Trophoblast cell (in vitro differentiated cells and primary cell): ENCODE results near the gene LCA5L.

Source experiments
- DNase-seq, 2 donors: peaks; one replicate each; pipeline ENCODE4 v3.0.0-alpha.2; 2016
- H2AFZ ChIP-seq: 2 replicates; pipeline ENCODE4 v1.6.1; 2013; ENCODE audit warnings: low read length, moderate library complexity, mild to moderate bottlenecking; ENCODE audit not compliant: insufficient read depth, poor library complexity
- H2AK5ac ChIP-seq: 2 replicates; pipeline ENCODE4 v1.6.1; 2013; ENCODE audit warnings: mild to moderate bottlenecking, low read length
- H2BK120ac ChIP-seq: 2 replicates; pipeline ENCODE4 v1.6.1; 2013; ENCODE audit warnings: low read length, mild to moderate bottlenecking, moderate library complexity; ENCODE audit not compliant: insufficient read depth, poor library complexity
- H2BK12ac ChIP-seq: 2 replicates; pipeline ENCODE4 v1.6.1; 2013; ENCODE audit warnings: mild to moderate bottlenecking, low read length, moderate library complexity
- H2BK5ac ChIP-seq: 2 replicates; pipeline ENCODE4 v1.6.1; 2013; ENCODE audit warnings: low read length, low read depth, moderate library complexity, mild to moderate bottlenecking; ENCODE audit not compliant: poor library complexity
- H3K14ac ChIP-seq: 2 replicates; pipeline ENCODE4 v1.6.1; 2013; ENCODE audit warnings: mild to moderate bottlenecking, low read length
- H3K18ac ChIP-seq: 2 replicates; pipeline ENCODE4 v1.6.1; 2013; ENCODE audit warnings: mild to moderate bottlenecking, low read length
- H3K23ac ChIP-seq: 2 replicates; pipeline ENCODE4 v1.6.1; 2013; ENCODE audit warnings: low read length
- H3K27ac ChIP-seq: 2 replicates; pipeline ENCODE4 v1.5.1; 2013; ENCODE audit warnings: low read depth, mild to moderate bottlenecking, inconsistent platforms, low read length, moderate library complexity
- H3K27me3 ChIP-seq: 2 replicates; pipeline ENCODE4 v1.6.1; 2013; ENCODE audit warnings: inconsistent platforms, mild to moderate bottlenecking, low read length, moderate library complexity; ENCODE audit not compliant: insufficient read depth
- H3K36me3 ChIP-seq, 2 experiments: 1 replicate in 1 of 2; 2 replicates in 1 of 2; pipeline ENCODE4 v1.6.1; 2013; ENCODE audit warnings: low read length in 2 of 2, mild to moderate bottlenecking in 2 of 2, moderate library complexity in 1 of 2; ENCODE audit not compliant: insufficient read depth in 2 of 2, control insufficient read depth in 1 of 2
- H3K4ac ChIP-seq: 2 replicates; pipeline ENCODE4 v1.6.1; 2013; ENCODE audit warnings: low read depth, mild to moderate bottlenecking, low read length, moderate library complexity
- H3K4me1 ChIP-seq, 2 experiments: 1 replicate in 1 of 2; 2 replicates in 1 of 2; pipeline ENCODE4 v1.6.1; 2013; ENCODE audit warnings: low read length in 2 of 2, mild to moderate bottlenecking in 2 of 2, moderate library complexity in 1 of 2; ENCODE audit not compliant: insufficient read depth in 2 of 2, control insufficient read depth in 1 of 2
- H3K4me2 ChIP-seq: 2 replicates; pipeline ENCODE4 v1.6.1; 2013; ENCODE audit warnings: inconsistent platforms, mild to moderate bottlenecking, low read length, moderate library complexity
- H3K4me3 ChIP-seq: 2 replicates; pipeline ENCODE4 v1.5.1; 2013; ENCODE audit warnings: mild to moderate bottlenecking, low read depth, low read length, inconsistent platforms
- H3K79me1 ChIP-seq: one replicate; pipeline ENCODE4 v1.6.1; 2013; ENCODE audit warnings: low read length
- H3K79me2 ChIP-seq: 2 replicates; pipeline ENCODE4 v1.6.1; 2013; ENCODE audit warnings: low read length, mild to moderate bottlenecking; ENCODE audit not compliant: control insufficient read depth, insufficient read depth, poor library complexity
- H3K9ac ChIP-seq: 2 replicates; pipeline ENCODE4 v1.6.1; 2013; ENCODE audit warnings: mild to moderate bottlenecking, low read length
- H3K9me3 ChIP-seq: 2 replicates; pipeline ENCODE4 v1.6.1; 2013; ENCODE audit warnings: low read depth, mild to moderate bottlenecking, control low read depth, inconsistent platforms, low read length; ENCODE audit not compliant: insufficient read depth
- H4K12ac ChIP-seq: 2 replicates; pipeline ENCODE4 v1.6.1; 2013; ENCODE audit warnings: low read depth, mild to moderate bottlenecking, low read length, moderate library complexity
- H4K8ac ChIP-seq: 2 replicates; pipeline ENCODE4 v1.6.1; 2013; ENCODE audit warnings: low read depth, mild to moderate bottlenecking, low read length, moderate library complexity
- H4K91ac ChIP-seq: one replicate; pipeline ENCODE4 v1.6.1; 2013; ENCODE audit warnings: low read depth, mild to moderate bottlenecking, low read length, moderate library complexity
- WGBS: extraction: QIAGEN DNeasy Blood & Tissue Kit; methylation state at CpG from one replicate; pipeline ENCODE4 v1.1.7; 2013; ENCODE audit warnings: missing lambda C conversion rate; ENCODE audit not compliant: insufficient read length, insufficient coverage; ENCODE audit errors: extremely low coverage; 5-methylcytosine and 5-hydroxymethylcytosine counted together

The LCA5L gene

GRCh38 chr21:39406065-39406464, 39.5 kb downstream of the LCA5L start:
- Histone ChIP-seq H3K9me3 (no peaks in the 10 kb centered on the region), H2AK5ac (no peak overlapping the region), H2BK12ac (no peak overlapping the region), H2AFZ (no peak overlapping the region), H3K9ac (no peak overlapping the region), H3K79me2 (no peaks in the 10 kb centered on the region), H3K27ac (no peak overlapping the region), H4K8ac (no peak overlapping the region), H3K18ac (no peak overlapping the region), H3K27me3 (no peaks in the 10 kb centered on the region), H4K91ac (no peak overlapping the region), H3K23ac (no peak overlapping the region), H3K14ac (no peak overlapping the region), H4K12ac (no peak overlapping the region), H3K4me2 (no peak overlapping the region), H3K4me1 (no peaks in the 10 kb centered on the region), H3K4me3 (no peak overlapping the region), H3K79me1 (no peaks in the 10 kb centered on the region), H3K4ac (no peak overlapping the region), H3K36me3 (peaks cover 1 to 2% of the 10 kb centered on the region in 2 experiments), H2BK5ac (no peak overlapping the region), H2BK120ac (no peak overlapping the region)
- no peak for DNase-seq
- no CpG with 5 or more reads among the region's 2 CpGs for WGBS

DNA sequence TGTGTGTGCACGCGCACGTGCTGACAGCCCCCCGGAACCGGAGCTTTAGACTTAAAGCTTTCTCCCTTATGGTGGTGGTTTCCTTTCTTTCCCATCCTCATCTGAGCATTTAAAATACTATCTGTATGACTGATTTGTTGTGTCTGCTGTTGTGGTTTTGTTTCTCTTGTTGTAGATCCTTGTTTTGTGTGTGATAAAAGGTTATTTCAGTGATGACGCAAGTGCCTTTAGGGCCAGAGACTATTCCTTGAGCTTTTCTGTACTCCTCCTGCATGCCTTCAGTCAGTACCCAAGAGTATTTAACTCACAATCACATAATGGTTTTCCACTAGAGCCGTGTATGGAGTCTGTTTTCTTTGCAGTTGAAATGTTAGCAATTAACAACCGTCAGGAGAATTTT, 45.4 kb downstream of the LCA5L start:
- H2AFZ ChIP-seq = no peak overlapping the region
- WGBS = no CpG with 5 or more reads among the region's 8 CpGs
- no peak overlapping the region for H2AK5ac ChIP-seq
- H3K9ac ChIP-seq = no peak overlapping the region
- no peak overlapping the region for H4K8ac ChIP-seq
- no peaks in the 10 kb centered on the region for H3K79me2 ChIP-seq
- no peak overlapping the region for H3K4me3 ChIP-seq
- H3K79me1 ChIP-seq = no peaks in the 10 kb centered on the region
- H4K12ac ChIP-seq = no peak overlapping the region
- no peak overlapping the region for H2BK12ac ChIP-seq
- no peak overlapping the region for H3K14ac ChIP-seq
- no peak overlapping the region for H4K91ac ChIP-seq
- no peak overlapping the region for H2BK5ac ChIP-seq
- H3K4me1 ChIP-seq = peaks cover 2 to 4% of the 10 kb centered on the region in 2 experiments
- H2BK120ac ChIP-seq = no peak overlapping the region
- no peaks in the 10 kb centered on the region for H3K27me3 ChIP-seq
- H3K4me2 ChIP-seq = no peak overlapping the region
- H3K36me3 ChIP-seq = peaks cover 7% of the 10 kb centered on the region in 2 experiments
- H3K23ac ChIP-seq = no peak overlapping the region
- DNase-seq = no peak
- no peak overlapping the region for H3K4ac ChIP-seq
- H3K27ac ChIP-seq = no peak overlapping the region
- no peaks in the 10 kb centered on the region for H3K9me3 ChIP-seq
- no peak overlapping the region for H3K18ac ChIP-seq

GRCh38 chr21:39397646-39398385, 47.8 kb downstream of the LCA5L start:
- H2BK120ac ChIP-seq = no peak overlapping the region
- H2BK12ac ChIP-seq = no peak overlapping the region
- H4K91ac ChIP-seq = no peak overlapping the region
- no peak for DNase-seq
- no peak overlapping the region for H3K27ac ChIP-seq
- peaks cover 8 to 16% of the 10 kb centered on the region in 2 experiments for H3K36me3 ChIP-seq
- H3K4me3 ChIP-seq = no peak overlapping the region
- H3K23ac ChIP-seq = no peak overlapping the region
- no peak overlapping the region for H3K14ac ChIP-seq
- H4K8ac ChIP-seq = no peak overlapping the region
- no peak overlapping the region for H3K18ac ChIP-seq
- no peaks in the 10 kb centered on the region for H3K27me3 ChIP-seq
- H3K9me3 ChIP-seq = no peaks in the 10 kb centered on the region
- no peak overlapping the region for H3K9ac ChIP-seq
- no peak overlapping the region for H3K4ac ChIP-seq
- no peak overlapping the region for H4K12ac ChIP-seq
- WGBS = no CpG with 5 or more reads among the region's 11 CpGs
- H3K4me1 ChIP-seq = peaks cover 2 to 4% of the 10 kb centered on the region in 2 experiments
- H3K79me1 ChIP-seq = no peaks in the 10 kb centered on the region
- H2BK5ac ChIP-seq = no peak overlapping the region
- no peak overlapping the region for H2AK5ac ChIP-seq
- no peak overlapping the region for H3K4me2 ChIP-seq
- no peak overlapping the region for H2AFZ ChIP-seq
- H3K79me2 ChIP-seq = no peaks in the 10 kb centered on the region

DNA sequence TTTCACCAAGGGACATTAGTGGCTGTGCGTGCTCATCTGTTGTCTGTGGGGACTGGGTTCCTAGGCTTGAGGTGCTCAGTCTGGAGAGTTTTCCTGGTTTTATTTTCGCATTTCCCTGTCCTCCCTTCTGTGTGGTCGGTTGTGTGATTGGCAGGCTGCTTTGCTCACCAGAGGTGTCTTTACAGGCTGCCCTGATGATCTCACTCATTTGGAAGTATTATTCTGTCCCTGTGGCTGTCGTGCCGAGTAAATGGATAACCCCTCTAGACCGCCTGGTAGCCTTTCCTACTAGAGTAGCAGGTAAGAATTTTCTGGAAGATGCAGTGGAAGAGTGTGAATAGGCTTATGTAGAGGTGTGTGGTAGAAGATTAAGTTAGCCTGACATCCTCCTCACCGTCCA, 52.6 kb downstream of the LCA5L start:
- no peak overlapping the region for H3K4me3 ChIP-seq
- no CpG with 5 or more reads among the region's 7 CpGs for WGBS

More for the DNA sequence above, 52.6 kb downstream of the LCA5L start:
- H3K9me3 ChIP-seq = no peaks in the 10 kb centered on the region
- H4K12ac ChIP-seq = no peak overlapping the region
- DNase-seq = no peak
- H3K27ac ChIP-seq = no peak overlapping the region
- H2AFZ ChIP-seq = no peak overlapping the region
- no peak overlapping the region for H2BK12ac ChIP-seq
- H2BK120ac ChIP-seq = no peak overlapping the region
- no peak overlapping the region for H3K23ac ChIP-seq
- H3K18ac ChIP-seq = no peak overlapping the region
- peaks cover 0 to 9% of the 10 kb centered on the region in 2 experiments for H3K4me1 ChIP-seq
- H4K91ac ChIP-seq = no peak overlapping the region
- H2BK5ac ChIP-seq = no peak overlapping the region
- no peak overlapping the region for H3K14ac ChIP-seq
- no peak overlapping the region for H3K4ac ChIP-seq
- no peak overlapping the region for H3K4me2 ChIP-seq
- no peaks in the 10 kb centered on the region for H3K27me3 ChIP-seq
- peaks cover 12 to 26% of the 10 kb centered on the region in 2 experiments for H3K36me3 ChIP-seq
- no peaks in the 10 kb centered on the region for H3K79me1 ChIP-seq
- no peak overlapping the region for H2AK5ac ChIP-seq
- no peak overlapping the region for H3K9ac ChIP-seq
- H3K79me2 ChIP-seq = no peaks in the 10 kb centered on the region
- H4K8ac ChIP-seq = no peak overlapping the region
